GM12873 (cell line): ENCODE measurements around the gene CYB561.

Experiments
- CTCF ChIP-seq: IDR thresholded peaks from 2 replicates; pipeline ENCODE4 v1.5.1; 2012; ENCODE audit warnings: low read depth, mild to moderate bottlenecking, moderate library complexity, low read length, control low read depth; ENCODE audit not compliant: insufficient read depth; ENCODE audit errors: missing control alignments

CYB561 gene

GRCh38 chr17:63434951-63435571 is 11.0 kb downstream of the CYB561 start:
- TF ChIP-seq CTCF, result peak; percentile 40

- no peak for TF ChIP-seq CTCF
Measured at GRCh38 chr17:63433746-63434591, 12.1 kb downstream of the CYB561 start.

- no peak for TF ChIP-seq CTCF
Measured at GRCh38 chr17:63431939-63432804, 13.9 kb downstream of the CYB561 start.

GRCh38 chr17:63431618-63431938 is 14.5 kb downstream of the CYB561 start:
- no peak for TF ChIP-seq CTCF

GRCh38 chr17:63430223-63430622 is 15.9 kb downstream of the CYB561 start:
- no peak for TF ChIP-seq CTCF

- no peak for TF ChIP-seq CTCF
Measured at GRCh38 chr17:63429766-63430165, 16.3 kb downstream of the CYB561 start.

GRCh38 chr17:63426917-63427308 is 19.2 kb downstream of the CYB561 start:
- TF ChIP-seq CTCF, result no peak
